ENCODE measurements around the gene CDKAL1.
"Not testable (repeated sequence)": the region's sequence is repeated elsewhere in the genome, so short reads cannot be mapped to it uniquely, and the experiment has no call there.

The CDKAL1 gene

GRCh38 chr6:20594299-20594853, 60.1 kb downstream of the CDKAL1 start:
- not testable (repeated sequence) for DNase-seq (ENCODE audit: low read depth)

- DNase-seq (ENCODE audit: low read depth): no peak
These were observed 65.2 kb downstream of the CDKAL1 start for GRCh38 chr6:20599302-20600051.

DNA sequence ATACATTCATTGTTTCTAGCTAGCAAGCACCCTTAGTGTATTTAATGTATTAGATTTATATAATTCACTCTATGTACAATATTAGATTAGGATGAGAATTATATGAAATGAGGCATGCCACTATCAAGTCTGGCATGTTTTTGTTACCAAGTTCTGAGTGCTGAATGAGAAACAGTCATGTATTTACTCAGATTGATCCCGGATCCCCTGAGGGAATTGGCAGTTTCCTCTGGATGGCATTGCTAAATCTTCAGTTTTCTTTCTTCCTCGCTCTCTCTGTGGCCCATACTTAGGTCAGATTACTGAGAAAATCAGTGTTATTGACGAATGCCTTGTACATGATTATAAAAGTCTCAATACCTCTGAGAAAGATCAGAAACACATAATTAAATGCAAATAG, 66.6 kb downstream of the CDKAL1 start:
- DNase-seq (ENCODE audit: low read depth): no peak

DNA sequence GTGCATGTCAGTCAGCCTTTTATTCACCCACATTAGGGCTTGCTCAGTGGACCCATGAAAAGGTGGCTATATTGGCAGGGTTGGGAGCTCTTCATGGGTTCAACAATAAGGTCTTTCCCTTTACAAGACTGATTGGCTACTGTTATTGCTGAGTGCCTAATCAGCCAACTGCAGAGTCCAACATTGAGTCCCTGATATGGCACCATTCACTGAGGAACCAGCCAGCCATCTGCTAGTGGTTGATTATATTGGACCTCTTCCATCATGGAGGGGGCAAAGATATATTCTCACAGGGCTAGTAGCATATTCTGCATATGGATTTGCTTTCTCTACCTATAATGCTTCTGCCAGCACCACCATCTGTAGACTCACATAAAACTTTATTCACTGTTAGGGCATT, 69.9 kb downstream of the CDKAL1 start:
- no peak for DNase-seq (ENCODE audit: low read depth)

GRCh38 chr6:20605061-20605460, 70.8 kb downstream of the CDKAL1 start:
- DNase-seq (ENCODE audit: low read depth): no peak

- DNase-seq (ENCODE audit: low read depth): no peak
These were observed 71.3 kb downstream of the CDKAL1 start for GRCh38 chr6:20605581-20605980.

DNA sequence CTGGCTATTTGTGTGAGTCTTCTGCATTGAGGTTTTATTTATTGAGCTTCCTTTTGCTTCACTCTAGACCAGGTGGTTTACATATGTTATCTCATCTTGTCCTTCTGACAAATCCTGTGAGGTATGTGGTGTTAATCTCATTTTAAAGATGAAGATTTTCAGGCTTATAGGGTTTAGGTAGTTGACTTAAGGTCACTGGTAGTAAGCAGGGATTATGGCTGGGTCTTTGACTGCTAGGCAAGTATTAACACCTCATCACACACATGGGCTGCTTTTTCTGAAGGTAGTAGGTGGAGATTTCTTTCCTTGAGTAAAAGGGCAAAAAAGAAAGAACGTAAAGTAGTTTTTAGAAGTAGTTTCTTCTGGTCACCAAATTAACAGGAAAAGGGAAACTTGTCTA, 72.6 kb downstream of the CDKAL1 start:
- no peak for DNase-seq (ENCODE audit: low read depth)

- DNase-seq (ENCODE audit: low read depth): no peak
These were observed 74.1 kb downstream of the CDKAL1 start for GRCh38 chr6:20608356-20608755.

DNA sequence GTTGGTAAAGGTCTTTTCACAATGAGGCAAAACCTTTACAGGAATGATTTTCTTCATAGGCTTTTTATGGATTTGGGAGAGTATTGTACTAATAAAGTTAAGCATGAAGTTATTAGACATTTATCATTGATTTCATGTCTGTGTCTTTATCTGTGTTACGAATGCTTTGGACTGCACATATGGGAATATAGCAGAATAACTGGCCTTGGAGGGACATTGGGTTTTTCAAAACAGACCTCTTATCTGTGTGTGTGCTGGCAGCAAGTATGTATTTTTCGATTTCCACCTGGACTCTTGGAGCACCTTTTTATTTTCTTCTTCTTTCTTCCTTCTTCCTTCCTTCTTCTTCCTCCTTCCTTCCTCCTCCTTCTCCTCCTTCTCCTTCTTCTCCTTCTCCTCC, 74.6 kb downstream of the CDKAL1 start:
- no peak for DNase-seq (ENCODE audit: low read depth)

- not testable (repeated sequence) for DNase-seq (ENCODE audit: low read depth)
These were observed 75.7 kb downstream of the CDKAL1 start for GRCh38 chr6:20609924-20610323.

- DNase-seq (ENCODE audit: low read depth): no peak
These were observed 76.5 kb downstream of the CDKAL1 start for GRCh38 chr6:20610636-20611370.

- not testable (repeated sequence) for DNase-seq (ENCODE audit: low read depth)
These were observed 83.3 kb downstream of the CDKAL1 start for GRCh38 chr6:20617537-20617936.

DNA sequence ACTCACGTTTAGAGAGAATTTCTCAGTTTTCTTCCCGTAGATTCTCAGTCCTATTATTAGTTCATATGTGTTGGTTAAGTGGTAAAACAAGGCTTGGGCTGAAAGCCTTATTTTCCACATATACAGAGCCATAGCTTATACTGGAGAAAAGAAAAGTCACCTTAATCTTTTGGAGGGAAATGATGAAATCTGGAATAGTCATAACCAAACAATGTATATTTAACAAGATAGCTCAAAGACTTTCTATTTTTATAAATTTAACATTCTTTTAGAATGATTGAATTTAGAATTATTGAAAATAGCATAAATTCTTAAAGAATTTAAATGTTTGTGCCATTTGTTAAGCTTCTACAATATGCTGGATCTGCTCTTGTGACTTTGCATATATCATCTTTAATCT, 85.8 kb downstream of the CDKAL1 start:
- DNase-seq (ENCODE audit: low read depth): no peak

GRCh38 chr6:20623761-20624160, 89.5 kb downstream of the CDKAL1 start:
- no peak for DNase-seq (ENCODE audit: low read depth)

GRCh38 chr6:20626165-20626564, 91.9 kb downstream of the CDKAL1 start:
- no peak for DNase-seq (ENCODE audit: low read depth)

GRCh38 chr6:20629509-20629908, 95.3 kb downstream of the CDKAL1 start:
- no peak for DNase-seq (ENCODE audit: low read depth)

GRCh38 chr6:20630136-20630535, 95.9 kb downstream of the CDKAL1 start:
- no peak for DNase-seq (ENCODE audit: low read depth)

GRCh38 chr6:20630617-20631548, 96.6 kb downstream of the CDKAL1 start:
- DNase-seq (ENCODE audit: low read depth): no peak

DNA sequence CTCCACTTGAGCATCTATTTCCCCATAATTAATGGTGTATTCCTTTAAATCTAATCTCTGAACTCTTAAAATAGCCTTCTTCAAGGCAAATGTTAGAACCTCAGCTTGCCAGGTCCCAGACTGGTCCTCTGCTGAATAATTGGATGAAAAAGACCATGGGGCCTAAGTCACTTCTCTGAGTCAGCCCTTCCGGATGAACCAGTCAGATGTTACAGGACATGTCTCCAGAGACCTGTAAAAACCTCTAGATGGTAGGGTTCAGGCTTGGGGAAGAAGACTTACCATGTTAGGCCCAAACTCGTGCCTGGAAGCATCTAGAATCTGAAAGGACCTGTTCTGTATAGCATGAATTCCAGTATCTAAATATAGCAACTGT, 97.3 kb downstream of the CDKAL1 start:
- DNase-seq (ENCODE audit: low read depth): no peak

DNA sequence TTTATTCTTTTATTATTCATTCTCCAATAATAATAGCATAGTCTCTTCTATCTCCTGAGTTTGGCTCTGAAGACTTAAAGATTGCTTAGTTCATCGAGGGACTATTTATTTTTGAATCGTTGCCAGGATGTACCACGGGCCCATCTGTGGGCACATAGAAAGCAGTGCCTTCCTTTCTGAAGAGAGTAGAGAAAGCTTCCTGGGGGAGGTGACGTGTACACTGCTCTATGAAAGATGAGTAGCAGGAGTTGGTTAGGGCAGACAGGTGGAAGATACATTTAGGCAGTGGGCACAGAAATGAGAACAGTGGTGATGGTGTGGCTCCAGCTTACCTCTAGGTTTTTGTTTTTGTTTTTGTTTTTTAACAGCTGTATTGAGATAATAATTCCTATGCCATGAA, 98.4 kb downstream of the CDKAL1 start:
- DNase-seq (ENCODE audit: low read depth): no peak

DNA sequence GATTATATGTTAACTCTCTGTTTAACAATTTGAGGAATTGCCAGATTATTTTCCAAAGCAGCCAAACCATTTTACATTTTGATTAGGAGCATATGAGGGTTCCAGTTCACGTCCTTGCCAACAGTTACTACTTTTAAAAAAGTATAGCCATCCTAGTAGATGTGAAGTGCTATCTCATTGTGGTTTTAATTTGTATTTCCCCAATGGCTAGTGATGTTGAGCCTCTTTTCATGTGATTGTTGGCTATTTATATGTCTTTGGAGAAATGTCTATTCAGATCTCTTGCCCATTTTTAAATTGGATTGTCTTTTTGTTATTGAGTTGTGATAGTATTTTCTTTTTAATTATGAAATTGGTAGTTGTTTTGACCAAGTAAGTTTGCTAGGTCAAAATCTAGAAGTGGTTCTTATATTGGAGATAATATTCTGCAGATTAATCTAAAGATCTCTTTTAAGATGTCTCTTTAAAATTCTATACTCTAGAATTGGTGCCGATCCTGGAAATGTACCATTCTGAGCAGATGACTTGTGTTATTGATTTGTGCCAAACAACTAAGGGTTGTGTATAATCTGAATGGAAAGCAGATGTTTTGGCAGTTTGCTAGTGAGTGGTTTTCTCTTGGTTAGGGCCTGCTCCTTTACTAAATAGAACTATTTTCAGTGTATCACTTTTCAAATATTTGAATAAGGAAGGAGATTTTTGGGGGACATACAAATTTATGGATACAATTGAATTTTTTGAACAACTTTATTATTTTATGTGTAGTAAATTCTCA, 99.5 kb downstream of the CDKAL1 start:
- DNase-seq (ENCODE audit: low read depth): no peak
